WTC11 (cell line): ENCODE measurements around the gene CORO7. TPM values are rescaled to one million over a fixed set of nuclear protein-coding genes. Genes with fewer than 3 reads are reported as not detected.

ENCODE experiments used
- ATAC-seq: fragments of 200-7000 bp; cut with Tn5 transposase; 2 replicates; pipeline ENCODE4 v1.10.0; 2021; ENCODE audit warnings: mild to moderate bottlenecking, moderate library complexity
- CTCF ChIA-PET: fragments of 300-600 bp; sonication (Branson Sonifier 250); formaldehyde crosslinking; loops from one replicate; lab custom pipeline; 2021; ENCODE audit warnings: antibody characterized with exemption; lab: Charles Lee
- POLR2A ChIA-PET: fragments of 350-600 bp; sonication (Branson Sonifier 250); formaldehyde crosslinking; loops from one replicate; lab custom pipeline; 2021; ENCODE audit warnings: antibody characterized with exemption; lab: Charles Lee
- DNase-seq: peaks from one replicate; pipeline ENCODE4 v3.0.0; 2021; ENCODE audit warnings: low spot score
- H3K27ac Mint-ChIP-seq: 2 replicates; pipeline ENCODE4 v1.8.0; 2021; ENCODE audit warnings: mixed read lengths
- H3K27me3 Mint-ChIP-seq: 2 replicates; pipeline ENCODE4 v1.8.0; 2021; ENCODE audit warnings: low read depth, mild to moderate bottlenecking, moderate library complexity, mixed read lengths
- H3K36me3 Mint-ChIP-seq: 2 replicates; pipeline ENCODE4 v1.8.0; 2021; ENCODE audit warnings: mixed read lengths
- H3K4me1 Mint-ChIP-seq: 2 replicates; pipeline ENCODE4 v1.8.0; 2022; ENCODE audit warnings: mixed read lengths
- H3K4me3 Mint-ChIP-seq: 2 replicates; pipeline ENCODE4 v1.8.0; 2021; ENCODE audit warnings: mild to moderate bottlenecking, moderate library complexity, mixed read lengths
- H3K9me3 Mint-ChIP-seq: 2 replicates; pipeline ENCODE4 v1.8.0; 2021; ENCODE audit warnings: mixed read lengths
- AR ChIP-seq: fragments of 250-450 bp; sonication (Bioruptor Pico); IDR thresholded peaks from 2 replicates; pipeline ENCODE4 v1.9.0; 2021; ENCODE audit warnings: mild to moderate bottlenecking
- EMX1 ChIP-seq: fragments of 250-450 bp; sonication (Bioruptor Pico); IDR thresholded peaks from 2 replicates; pipeline ENCODE4 v1.8.0; 2021; ENCODE audit warnings: mild to moderate bottlenecking
- ERG ChIP-seq: fragments of 250-450 bp; sonication (Bioruptor Pico); IDR thresholded peaks from 2 replicates; pipeline ENCODE4 v1.8.0; 2021; ENCODE audit warnings: mild to moderate bottlenecking
- FOXJ3 ChIP-seq: sonication (generic); formaldehyde crosslinking; IDR thresholded peaks from 2 replicates; pipeline ENCODE4 v1.9.0; 2021; ENCODE audit warnings: missing genetic modification reagents, mild to moderate bottlenecking, borderline replicate concordance
- FOXP1 ChIP-seq: sonication (generic); formaldehyde crosslinking; IDR thresholded peaks from 2 replicates; pipeline ENCODE4 v1.8.0; 2022; ENCODE audit warnings: missing genetic modification reagents, mild to moderate bottlenecking, moderate library complexity, borderline replicate concordance
- GTF2I ChIP-seq: fragments of 250-450 bp; sonication (Bioruptor Pico); conservative IDR thresholded peaks from 2 replicates; pipeline ENCODE4 v1.4.0; 2021; ENCODE audit warnings: mild to moderate bottlenecking
- MLX ChIP-seq: sonication (generic); formaldehyde crosslinking; IDR thresholded peaks from 2 replicates; pipeline ENCODE4 v1.8.1; 2023; ENCODE audit warnings: mild to moderate bottlenecking, missing genetic modification reagents, moderate library complexity
- NFE2L1 ChIP-seq: sonication (generic); formaldehyde crosslinking; IDR thresholded peaks from 2 replicates; pipeline ENCODE4 v1.8.1; 2023; ENCODE audit warnings: missing genetic modification reagents
- PRDM15 ChIP-seq: sonication (generic); formaldehyde crosslinking; IDR thresholded peaks from 2 replicates; pipeline ENCODE4 v1.8.0; 2022; ENCODE audit warnings: missing genetic modification reagents
- PREB ChIP-seq: sonication (generic); formaldehyde crosslinking; IDR thresholded peaks from 2 replicates; pipeline ENCODE4 v1.8.1; 2022; ENCODE audit warnings: mild to moderate bottlenecking, missing genetic modification reagents, moderate library complexity, borderline replicate concordance
- ZNF512 ChIP-seq: sonication (generic); formaldehyde crosslinking; IDR thresholded peaks from 2 replicates; pipeline ENCODE4 v1.8.1; 2022; ENCODE audit warnings: missing genetic modification reagents, borderline replicate concordance
- total RNA-seq: library from RNA; stranded (reverse); gene quantifications from 3 replicates; pipeline ENCODE4 v1.2.3, GENCODE V29; 2021

Gene CORO7
- total RNA-seq, 1 experiment from 2014 or later, result 45.5 TPM

- POLR2A ChIA-PET, result interaction anchor here (0.6 to 1.6 kb wide), 7 partner anchors 10 to 91 kb away, joined by 3 to 7 read pairs (median 4); partner anchors contain the start of gene TFAP4
- Mint-ChIP-seq H3K36me3 (peaks cover 2% of the 10 kb centered on the region), H3K4me1 (peaks cover 36% of the 10 kb centered on the region), H3K4me3 (peak overlapping the region; percentile 75), H3K9me3 (no peaks in the 10 kb centered on the region), H3K27ac (peak overlapping the region; percentile 79), H3K27me3 (peaks cover 5% of the 10 kb centered on the region)
- CTCF ChIA-PET, result interaction anchor here (0.6 to 7.4 kb wide), 29 partner anchors 8 to 1384 kb away, joined by 3 to 122 read pairs (median 5); partner anchors contain the start of genes CORO7, GLIS2, PAM16 and TFAP4
- no peak for TF ChIP-seq FOXP1
- TF ChIP-seq PRDM15 (CRISPR knock-in tag), result no peak
- TF ChIP-seq ZNF512 (CRISPR knock-in tag), result no peak
- TF ChIP-seq FOXJ3 (CRISPR knock-in tag), result no peak
- TF ChIP-seq MLX (CRISPR knock-in tag), result no peak
- no peak for TF ChIP-seq EMX1
- TF ChIP-seq ERG (CRISPR knock-in tag), result no peak
- no peak for TF ChIP-seq GTF2I
- no peak for TF ChIP-seq NFE2L1 (CRISPR knock-in tag)
- TF ChIP-seq AR (CRISPR knock-in tag), result no peak
- no peak for TF ChIP-seq PREB (CRISPR knock-in tag)
- ATAC-seq, result no peak
- no peak for DNase-seq
Observed at GRCh38 chr16:4309102-4309832, 107.1 kb downstream of the CORO7 start.
